Measurements from ENCODE around the gene H2AZ2. TPM values are rescaled to one million over a fixed set of nuclear protein-coding genes. Genes with fewer than 3 reads are reported as not detected.

The H2AZ2 gene
- total RNA-seq (2014; rRNA removed; shearing (Covaris generic)) (440 and 450 TPM in 2 replicates), total RNA-seq (2022) (274 and 291 TPM in 2 replicates), Bru-seq, nascent RNA (percentile 95 among the genes with signal in this experiment), BruChase-seq, experiment 1, labeled RNA remaining after a 6-hour chase (percentile 99 among the genes with signal in this experiment), BruChase-seq, experiment 2, labeled RNA remaining after a 2-hour chase (percentile 98 among the genes with signal in this experiment)
- long read RNA-seq, transcript H2AFV-207 (4 exons, 1,041 nt): minor isoform, 12 of 327 reads
- long read RNA-seq, transcript H2AFV-202 (5 exons, 752 nt): major isoform, 218 of 327 reads
- long read RNA-seq, transcript H2AFV-201 (5 exons, 3,804 nt): minor isoform, 27 of 327 reads
- long read RNA-seq, transcript H2AFV-203 (4 exons, 596 nt): minor isoform, 9 of 327 reads
- long read RNA-seq, partial matches to known transcripts: 10 of 327 reads
- long read RNA-seq, other reads (novel, unspliced or antisense): 39 of 327 reads

- TF ChIP-seq, protein P1, sequence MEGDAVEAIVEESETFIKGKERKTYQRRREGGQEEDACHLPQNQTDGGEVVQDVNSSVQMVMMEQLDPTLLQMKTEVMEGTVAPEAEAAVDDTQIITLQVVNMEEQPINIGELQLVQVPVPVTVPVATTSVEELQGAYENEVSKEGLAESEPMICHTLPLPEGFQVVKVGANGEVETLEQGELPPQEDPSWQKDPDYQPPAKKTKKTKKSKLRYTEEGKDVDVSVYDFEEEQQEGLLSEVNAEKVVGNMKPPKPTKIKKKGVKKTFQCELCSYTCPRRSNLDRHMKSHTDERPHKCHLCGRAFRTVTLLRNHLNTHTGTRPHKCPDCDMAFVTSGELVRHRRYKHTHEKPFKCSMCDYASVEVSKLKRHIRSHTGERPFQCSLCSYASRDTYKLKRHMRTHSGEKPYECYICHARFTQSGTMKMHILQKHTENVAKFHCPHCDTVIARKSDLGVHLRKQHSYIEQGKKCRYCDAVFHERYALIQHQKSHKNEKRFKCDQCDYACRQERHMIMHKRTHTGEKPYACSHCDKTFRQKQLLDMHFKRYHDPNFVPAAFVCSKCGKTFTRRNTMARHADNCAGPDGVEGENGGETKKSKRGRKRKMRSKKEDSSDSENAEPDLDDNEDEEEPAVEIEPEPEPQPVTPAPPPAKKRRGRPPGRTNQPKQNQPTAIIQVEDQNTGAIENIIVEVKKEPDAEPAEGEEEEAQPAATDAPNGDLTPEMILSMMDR (conservative IDR thresholded peaks at IDR 0.05; ENCODE audit: low read length): peak; percentile 52; the same call in 1 of the 2 replicates
- no peak for TF ChIP-seq EZH2phosphoT487 (IDR thresholded peaks at IDR 0.05; ENCODE audit: borderline replicate concordance, low read depth, low read length)
- DNase-seq (ENCODE audit: low spot score): peak; percentile 100
- no peaks in the 10 kb centered on the region for H3K9me2 ChIP-seq (ENCODE audit: insufficient read depth, low read length)
- H2AFZ ChIP-seq (ENCODE audit: low read length): peak within 1 kb of the TSS; percentile 40; the same call in 1 of the 2 replicates
- intact Hi-C loops (cut with micrococcal nuclease; ENCODE audit: unreplicated experiment): loop anchor here (1.0 to 10.0 kb wide), 9 partner anchors 37 to 267 kb away; partner anchors contain the start of genes CCM2, MYO1G, OGDH and PPIA
- peaks cover 56% of the 10 kb centered on the region for H3K79me2 ChIP-seq (ENCODE audit: insufficient read depth, low read depth, low read length)
- no TSS peak for BruUV-seq (replicated peaks)
- peak within 1 kb of the TSS; percentile 89 for H3K27ac ChIP-seq (ENCODE audit: low read depth, low read length, poor library complexity, severe bottlenecking)
- H3K36me3 ChIP-seq (ENCODE audit: insufficient read depth, low read length): peaks cover 19% of the 10 kb centered on the region
- peak within 1 kb of the TSS; percentile 95 for H3K4me2 ChIP-seq (ENCODE audit: low read length)
- no peaks in the 10 kb centered on the region for H3K9me3 ChIP-seq (ENCODE audit: low read length)
- peak within 1 kb of the TSS; percentile 88 for H3K4me3 ChIP-seq (ENCODE audit: low read depth, low read length, poor library complexity, severe bottlenecking)
- peaks cover 33% of the 10 kb centered on the region for H3K4me1 ChIP-seq (ENCODE audit: insufficient read depth, low read length, poor library complexity, severe bottlenecking)
- H4K20me1 ChIP-seq (ENCODE audit: insufficient read depth, low read length): peaks cover 36% of the 10 kb centered on the region
- ChIA-PET CTCF (ENCODE audit: unreplicated experiment) (no interaction called here), POLR2A (interaction anchor here (0.6 to 4.4 kb wide), 13 partner anchors 8 to 266 kb away, joined by 3 to 27 read pairs (median 7); partner anchors contain the start of gene TMED4)
Measured at GRCh38 chr7:44847920-44848634, at the start of gene H2AZ2. Gene H2AZ2 (minus strand): TSS chr7:44848087. CDS start chr7:44847971, 116 bp downstream.

- Histone ChIP-seq H3K9me3 (ENCODE audit: low read length) (no peaks in the 10 kb centered on the region), H3K79me2 (ENCODE audit: insufficient read depth, low read depth, low read length) (no peaks in the 10 kb centered on the region), H4K20me1 (ENCODE audit: insufficient read depth, low read length) (no peaks in the 10 kb centered on the region), H3K4me2 (ENCODE audit: low read length) (no peak overlapping the region), H2AFZ (ENCODE audit: low read length) (no peak overlapping the region), H3K4me3 (ENCODE audit: low read depth, low read length, poor library complexity, severe bottlenecking) (no peak overlapping the region), H3K36me3 (ENCODE audit: insufficient read depth, low read length) (no peaks in the 10 kb centered on the region), H3K27ac (ENCODE audit: low read depth, low read length, poor library complexity, severe bottlenecking) (no peak overlapping the region), H3K9me2 (ENCODE audit: insufficient read depth, low read length) (no peaks in the 10 kb centered on the region), H3K4me1 (ENCODE audit: insufficient read depth, low read length, poor library complexity, severe bottlenecking) (peaks cover 3% of the 10 kb centered on the region)
- ChIA-PET CTCF (ENCODE audit: unreplicated experiment) (no interaction called here), POLR2A (no interaction called here)
- BruUV-seq (replicated peaks): no TSS peak
- DNase-seq (ENCODE audit: low spot score): no peak
- TF ChIP-seq, protein P1 (conservative IDR thresholded peaks at IDR 0.05; ENCODE audit: low read length): no peak
- TF ChIP-seq EZH2phosphoT487 (IDR thresholded peaks at IDR 0.05; ENCODE audit: borderline replicate concordance, low read depth, low read length): no peak
- intact Hi-C loops (cut with micrococcal nuclease; ENCODE audit: unreplicated experiment): no loop called here
Measured at GRCh38 chr7:44897309-44897708, 49.4 kb upstream of the H2AZ2 start.
